Gastrocnemius medialis (tissue), 4 donors: ENCODE data around the gene NDUFA11.

Experiments used
- POLR2A ChIP-seq, 2 donors: fragments of 450-650 bp; IDR thresholded peaks; one replicate each; pipeline ENCODE4 v1.6.1; 2017; ENCODE audit warnings: antibody characterized with exemption in 2 of 2, mild to moderate bottlenecking in 2 of 2, moderate library complexity in 2 of 2
- TF ChIP-seq, protein P1 (sequence below), 5 experiments: fragments of 450-650 bp in 3 of 5; fragments of 200-600 bp in 2 of 5; sonication (generic) in 2 of 5; IDR thresholded peaks in 4 of 5; conservative IDR thresholded peaks in 1 of 5; 1 replicate in 4 of 5; 2 replicates in 1 of 5; pipeline ENCODE4 v1.5.1; 2016 to 2019; ENCODE audit warnings: antibody characterized with exemption in 5 of 5, mild to moderate bottlenecking in 3 of 5, moderate library complexity in 3 of 5

DNA sequence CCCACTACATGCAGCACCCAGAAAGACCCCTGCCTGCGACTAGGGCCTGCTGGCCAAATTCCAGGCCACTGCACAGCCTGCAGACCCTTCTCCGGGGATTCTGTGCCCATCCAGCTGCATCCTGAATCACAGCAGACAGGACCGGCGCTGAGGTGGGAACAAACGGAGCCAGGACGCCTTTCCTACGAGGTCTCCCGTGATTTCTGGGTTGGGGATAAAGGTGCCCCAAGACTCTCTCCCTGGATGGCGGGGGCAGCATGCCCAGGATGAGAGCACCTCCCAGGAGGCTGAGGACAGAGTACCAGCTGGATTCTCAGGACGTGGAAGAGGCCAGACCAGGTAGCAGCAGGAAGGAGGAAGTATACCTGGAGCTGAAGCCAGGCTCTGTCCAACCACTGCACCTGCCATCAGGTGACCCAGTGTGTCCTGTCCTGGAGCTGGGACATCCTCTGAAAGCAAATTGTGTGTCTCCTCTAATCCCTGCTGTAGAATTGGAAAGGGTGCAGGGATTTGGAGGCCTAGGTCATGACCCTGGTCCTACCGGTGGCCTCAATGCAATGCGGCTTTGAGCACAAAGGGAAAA, 29.9 kb downstream of the NDUFA11 start:
- TF ChIP-seq, protein P1, sequence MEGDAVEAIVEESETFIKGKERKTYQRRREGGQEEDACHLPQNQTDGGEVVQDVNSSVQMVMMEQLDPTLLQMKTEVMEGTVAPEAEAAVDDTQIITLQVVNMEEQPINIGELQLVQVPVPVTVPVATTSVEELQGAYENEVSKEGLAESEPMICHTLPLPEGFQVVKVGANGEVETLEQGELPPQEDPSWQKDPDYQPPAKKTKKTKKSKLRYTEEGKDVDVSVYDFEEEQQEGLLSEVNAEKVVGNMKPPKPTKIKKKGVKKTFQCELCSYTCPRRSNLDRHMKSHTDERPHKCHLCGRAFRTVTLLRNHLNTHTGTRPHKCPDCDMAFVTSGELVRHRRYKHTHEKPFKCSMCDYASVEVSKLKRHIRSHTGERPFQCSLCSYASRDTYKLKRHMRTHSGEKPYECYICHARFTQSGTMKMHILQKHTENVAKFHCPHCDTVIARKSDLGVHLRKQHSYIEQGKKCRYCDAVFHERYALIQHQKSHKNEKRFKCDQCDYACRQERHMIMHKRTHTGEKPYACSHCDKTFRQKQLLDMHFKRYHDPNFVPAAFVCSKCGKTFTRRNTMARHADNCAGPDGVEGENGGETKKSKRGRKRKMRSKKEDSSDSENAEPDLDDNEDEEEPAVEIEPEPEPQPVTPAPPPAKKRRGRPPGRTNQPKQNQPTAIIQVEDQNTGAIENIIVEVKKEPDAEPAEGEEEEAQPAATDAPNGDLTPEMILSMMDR (IDR thresholded peaks at IDR 0.05 in 4 of 5, conservative IDR thresholded peaks at IDR 0.05 in 1 of 5): no peak
- TF ChIP-seq POLR2A (IDR thresholded peaks at IDR 0.05): no peak
